HG03439 (cell line): ENCODE results near the gene PCDHGB3.
"Not testable (repeated sequence)": the region's sequence is repeated elsewhere in the genome, so short reads cannot be mapped to it uniquely, and the experiment has no call there.

Experiments
- ATAC-seq: cut with Tn5 transposase; IDR thresholded peaks from one replicate; pipeline ENCODE4 v1.9.1; 2021; ENCODE audit warnings: mild to moderate bottlenecking, moderate library complexity; ENCODE audit not compliant: unreplicated experiment

PCDHGB3 gene

GRCh38 chr5:141369994-141370848 lies at the start of gene PCDHGB3:
Gene PCDHGB3, plus strand, starts transcription at chr5:141370242. Its CDS starts 153 bp downstream, at chr5:141370395.
- ATAC-seq: peak; percentile 88

GRCh38 chr5:141322261-141322660 lies 47.8 kb upstream of the PCDHGB3 start:
- ATAC-seq: no peak

GRCh38 chr5:141326088-141326854 lies 43.8 kb upstream of the PCDHGB3 start:
- peak; percentile 81 for ATAC-seq

- ATAC-seq: no peak
Observed at GRCh38 chr5:141328231-141328630, 41.8 kb upstream of the PCDHGB3 start.

GRCh38 chr5:141330299-141331080 lies 39.6 kb upstream of the PCDHGB3 start, which contains the start of gene PCDHGA1:
Gene PCDHGA1, plus strand, starts transcription at chr5:141330514.
- ATAC-seq: no peak

GRCh38 chr5:141332571-141332970 lies 37.5 kb upstream of the PCDHGB3 start:
- ATAC-seq: not testable (repeated sequence)

GRCh38 chr5:141338538-141339306 lies 31.3 kb upstream of the PCDHGB3 start, which contains the start of gene PCDHGA2:
Gene PCDHGA2, plus strand, starts transcription at chr5:141338760.
- no peak for ATAC-seq

- ATAC-seq: not testable (repeated sequence)
Observed at GRCh38 chr5:141340781-141341354, 29.2 kb upstream of the PCDHGB3 start.

GRCh38 chr5:141342773-141343172 lies 27.3 kb upstream of the PCDHGB3 start:
- ATAC-seq: no peak

- no peak for ATAC-seq
Observed at GRCh38 chr5:141343242-141343952, 26.6 kb upstream of the PCDHGB3 start, which contains the start of gene PCDHGA3. Gene PCDHGA3, plus strand, starts transcription at chr5:141343829. Its CDS starts 205 bp downstream, at chr5:141344034.

- ATAC-seq: no peak
Observed at GRCh38 chr5:141343953-141344463, 26.0 kb upstream of the PCDHGB3 start.

- ATAC-seq: no peak
Observed at GRCh38 chr5:141345327-141345726, 24.7 kb upstream of the PCDHGB3 start.

GRCh38 chr5:141346017-141346416 lies 24.0 kb upstream of the PCDHGB3 start:
- not testable (repeated sequence) for ATAC-seq

- ATAC-seq: no peak
Observed at GRCh38 chr5:141349917-141350619, 20.0 kb upstream of the PCDHGB3 start, which contains the start of gene PCDHGB1. Gene PCDHGB1, plus strand, starts transcription at chr5:141350099. Its CDS starts 162 bp downstream, at chr5:141350261.

GRCh38 chr5:141351591-141351990 lies 18.5 kb upstream of the PCDHGB3 start:
- ATAC-seq: no peak

- no peak for ATAC-seq
Observed at GRCh38 chr5:141354900-141355469, 15.1 kb upstream of the PCDHGB3 start, which contains the start of gene PCDHGA4. Gene PCDHGA4, plus strand, starts transcription at chr5:141355021. Its CDS starts 87 bp downstream, at chr5:141355108.

- ATAC-seq: no peak
Observed at GRCh38 chr5:141355641-141356040, 14.4 kb upstream of the PCDHGB3 start.

- ATAC-seq: no peak
Observed at GRCh38 chr5:141356133-141356532, 13.9 kb upstream of the PCDHGB3 start.
